OCI-LY3 (cell line): ENCODE data around the gene SERPINH1.

Source experiments
- CTCF ChIP-seq: fragments of 200-600, 300-600 bp; sonication (generic); IDR thresholded peaks from 2 replicates; pipeline ENCODE4 v1.5.1; 2014; ENCODE audit warnings: antibody characterized with exemption, low read length, low read depth
- EZH2phosphoT487 ChIP-seq: fragments of 200-600 bp; shearing (Covaris generic); IDR thresholded peaks from 2 replicates; pipeline ENCODE4 v1.6.1; 2018; ENCODE audit warnings: antibody characterized with exemption, mixed run types, low read depth

GRCh38 chr11:75568616-75569219, 6.7 kb downstream of the SERPINH1 start:
- TF ChIP-seq CTCF, result no peak
- TF ChIP-seq EZH2phosphoT487, result no peak
